Stromal cell of bone marrow (primary cell): ENCODE measurements around the gene C20orf141.
"Not testable (repeated sequence)": the region's sequence is repeated elsewhere in the genome, so short reads cannot be mapped to it uniquely, and the experiment has no call there.

Experiments
- DNase-seq: peaks from one replicate; pipeline ENCODE4 v3.0.0-alpha.2; 2012; ENCODE audit warnings: low read depth

Gene C20orf141

GRCh38 chr20:2799688-2800520 lies 14.9 kb upstream of the C20orf141 start:
- DNase-seq: no peak

DNA sequence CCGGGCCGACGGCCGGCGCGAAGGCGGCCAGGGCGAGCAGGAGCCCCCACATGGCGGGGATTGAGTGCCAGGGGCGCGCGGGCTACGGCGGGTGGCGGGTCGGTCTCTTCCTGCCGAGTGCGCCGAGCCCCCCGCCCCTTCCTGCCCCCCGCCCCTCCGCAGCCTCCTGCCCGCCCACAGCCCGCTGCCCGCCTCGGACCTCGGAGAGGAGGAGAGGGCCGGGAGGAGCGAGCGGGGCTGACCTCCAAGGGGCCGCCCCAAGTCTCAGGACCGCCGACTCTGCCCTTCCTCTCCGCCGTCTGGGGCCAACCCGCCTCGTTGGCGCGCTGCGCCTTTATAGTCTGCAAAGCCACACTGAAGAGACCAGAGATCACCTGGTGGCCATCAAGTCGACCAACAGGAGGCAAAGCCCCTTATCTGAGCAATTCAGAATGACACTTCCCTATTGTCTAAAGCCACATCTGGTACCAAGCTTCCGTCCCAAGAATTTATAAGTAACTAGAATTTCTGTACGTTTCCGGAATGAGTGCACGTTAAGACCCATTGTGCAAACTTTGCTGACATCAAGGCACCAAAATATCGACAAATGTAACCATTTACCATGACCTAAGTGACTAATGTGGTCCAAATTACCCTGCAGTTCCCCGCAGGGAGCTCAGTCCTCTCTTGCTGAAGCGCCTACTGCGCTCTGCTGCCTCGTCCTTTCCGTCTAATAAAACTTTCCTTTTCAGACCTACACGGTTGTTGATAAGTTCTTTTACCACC lies 14.1 kb upstream of the C20orf141 start, which contains the start of gene CPXM1:
Gene CPXM1, minus strand, starts transcription at position 107 of the 765 bp plus-strand sequence. Its CDS starts 55 bp downstream, at position 52.
- DNase-seq: no peak

- DNase-seq: no peak
Observed at GRCh38 chr20:2801286-2801728, 13.5 kb upstream of the C20orf141 start.

DNA sequence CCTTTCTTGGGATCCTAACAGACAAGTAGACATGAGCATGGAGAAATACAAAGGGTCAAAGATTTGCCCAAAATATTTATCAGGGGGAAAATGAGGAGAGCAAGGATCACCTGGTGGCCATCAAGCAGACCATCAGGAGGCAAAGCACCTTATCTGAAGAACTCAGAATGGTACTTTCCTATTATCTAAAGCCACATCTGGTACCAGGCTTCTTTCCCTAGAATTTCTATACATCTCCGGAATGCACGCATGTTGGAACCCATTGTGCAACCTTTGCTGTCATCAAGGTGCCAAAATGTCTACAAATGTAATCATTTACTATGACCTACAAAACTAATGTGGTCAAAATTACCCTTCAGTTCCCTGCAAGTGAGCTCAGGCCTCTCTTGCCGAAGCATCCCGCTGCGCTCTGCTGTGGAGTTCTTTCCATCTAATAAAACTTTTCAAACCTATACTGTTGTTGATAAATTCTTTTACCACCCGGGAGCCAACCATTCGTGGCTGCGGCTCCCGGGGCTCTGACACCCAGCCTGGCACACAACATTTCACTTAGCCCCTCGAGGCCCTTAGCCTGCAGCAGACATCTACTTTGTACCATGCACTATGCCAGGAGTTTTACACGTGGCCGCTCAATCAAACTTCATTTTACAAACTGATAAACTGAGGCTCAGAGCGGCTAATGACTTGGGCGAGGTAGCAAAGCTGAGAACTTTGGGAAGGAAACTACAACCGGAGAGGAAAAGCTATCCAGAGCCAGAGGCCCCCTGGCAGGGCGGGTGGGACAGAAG lies 10.6 kb upstream of the C20orf141 start:
- DNase-seq: no peak

- no peak for DNase-seq
Observed at GRCh38 chr20:2804852-2805688, 9.7 kb upstream of the C20orf141 start.

GRCh38 chr20:2805689-2806350 lies 9.0 kb upstream of the C20orf141 start:
- no peak for DNase-seq

GRCh38 chr20:2806351-2806701 lies 8.5 kb upstream of the C20orf141 start:
- DNase-seq: no peak

DNA sequence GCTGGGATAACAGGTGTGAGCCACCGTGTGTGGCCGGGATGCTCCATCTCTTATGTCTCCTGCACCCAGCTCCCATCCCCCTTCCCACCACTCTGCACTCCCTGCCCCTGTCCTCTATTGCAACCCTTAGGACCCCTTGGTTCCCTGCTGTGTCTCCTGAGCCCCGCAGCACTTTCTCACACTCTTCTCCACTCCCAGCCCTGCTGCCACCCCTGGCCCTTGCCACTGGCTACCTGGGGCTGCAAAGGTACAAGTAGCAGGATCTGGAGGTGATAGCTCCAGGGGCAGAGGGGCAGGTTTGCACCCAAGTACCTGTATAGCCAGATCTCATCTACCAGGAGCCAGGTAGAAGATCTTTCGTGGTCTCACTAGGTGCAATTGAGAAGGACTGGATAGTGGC lies 7.8 kb upstream of the C20orf141 start:
- DNase-seq: no peak

- DNase-seq: not testable (repeated sequence)
Observed at GRCh38 chr20:2807929-2808328, 6.9 kb upstream of the C20orf141 start.

DNA sequence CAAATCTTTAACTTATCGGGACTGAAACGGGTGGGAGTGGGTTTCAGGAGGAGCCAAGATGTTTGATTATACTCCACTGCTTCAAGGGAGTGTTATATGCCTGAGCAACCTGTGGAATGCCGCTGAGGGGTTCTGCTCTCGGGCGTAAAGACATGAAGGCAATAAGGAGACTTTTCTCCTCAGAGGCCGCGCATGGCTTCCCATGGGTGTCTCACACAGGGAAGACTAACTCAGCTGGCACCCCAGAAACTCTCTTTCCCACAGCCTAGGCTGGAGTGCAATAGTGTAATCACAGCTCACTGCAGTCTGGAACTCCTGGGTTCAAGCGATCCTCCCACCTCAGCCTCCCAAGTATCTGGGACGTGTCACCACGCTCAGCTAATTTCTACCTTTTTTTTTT lies 5.1 kb upstream of the C20orf141 start:
- no peak for DNase-seq

DNA sequence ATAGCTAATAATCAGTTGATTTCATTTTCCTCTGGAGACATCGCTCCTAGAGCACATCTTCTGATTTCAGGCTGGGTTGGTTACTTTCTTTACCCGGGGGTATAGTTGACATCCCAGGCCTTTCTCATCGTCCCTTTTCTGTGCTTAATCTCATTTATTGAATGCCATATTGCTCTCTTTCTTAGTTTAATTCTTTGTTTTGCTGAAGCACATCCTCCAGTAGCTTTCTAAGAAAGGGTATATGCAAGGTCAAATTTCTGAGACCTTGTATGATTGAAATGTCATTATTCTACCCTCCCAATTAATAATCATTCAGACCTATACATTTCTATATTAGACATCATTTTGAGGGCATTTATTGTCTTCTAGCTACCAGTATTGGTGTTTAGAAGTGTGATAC lies 2.6 kb upstream of the C20orf141 start:
- no peak for DNase-seq

- no peak for DNase-seq
Observed at GRCh38 chr20:2814076-2814475, 711 bp upstream of the C20orf141 start.

GRCh38 chr20:2815242-2815900 lies 584 bp downstream of the C20orf141 start:
- DNase-seq: no peak

GRCh38 chr20:2816030-2816582 lies 1.3 kb downstream of the C20orf141 start, which contains the start of gene TMEM239:
Gene TMEM239, plus strand, starts transcription at chr20:2816364. Its CDS starts 191 bp downstream, at chr20:2816555.
- no peak for DNase-seq

- DNase-seq: no peak
Observed at GRCh38 chr20:2816583-2817340, 2.0 kb downstream of the C20orf141 start.

DNA sequence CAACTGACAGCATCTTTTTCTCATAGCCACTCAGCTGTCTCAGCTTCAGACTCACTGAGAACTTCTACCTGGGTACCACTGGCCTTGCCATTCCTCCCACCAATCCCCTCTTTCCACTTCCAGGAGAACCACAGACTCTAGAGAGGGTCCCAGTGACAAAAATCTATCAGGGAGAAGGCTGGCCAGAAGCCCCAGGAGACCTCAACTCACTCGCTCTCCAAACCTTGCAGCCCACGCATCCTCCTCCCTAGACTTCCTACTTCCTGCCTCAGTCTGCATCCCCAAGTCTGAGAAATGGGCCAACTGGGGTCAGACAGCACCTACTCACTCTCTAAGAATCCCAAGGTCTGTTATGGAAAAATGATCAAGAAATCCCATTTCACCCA lies 2.5 kb downstream of the C20orf141 start:
- no peak for DNase-seq

DNA sequence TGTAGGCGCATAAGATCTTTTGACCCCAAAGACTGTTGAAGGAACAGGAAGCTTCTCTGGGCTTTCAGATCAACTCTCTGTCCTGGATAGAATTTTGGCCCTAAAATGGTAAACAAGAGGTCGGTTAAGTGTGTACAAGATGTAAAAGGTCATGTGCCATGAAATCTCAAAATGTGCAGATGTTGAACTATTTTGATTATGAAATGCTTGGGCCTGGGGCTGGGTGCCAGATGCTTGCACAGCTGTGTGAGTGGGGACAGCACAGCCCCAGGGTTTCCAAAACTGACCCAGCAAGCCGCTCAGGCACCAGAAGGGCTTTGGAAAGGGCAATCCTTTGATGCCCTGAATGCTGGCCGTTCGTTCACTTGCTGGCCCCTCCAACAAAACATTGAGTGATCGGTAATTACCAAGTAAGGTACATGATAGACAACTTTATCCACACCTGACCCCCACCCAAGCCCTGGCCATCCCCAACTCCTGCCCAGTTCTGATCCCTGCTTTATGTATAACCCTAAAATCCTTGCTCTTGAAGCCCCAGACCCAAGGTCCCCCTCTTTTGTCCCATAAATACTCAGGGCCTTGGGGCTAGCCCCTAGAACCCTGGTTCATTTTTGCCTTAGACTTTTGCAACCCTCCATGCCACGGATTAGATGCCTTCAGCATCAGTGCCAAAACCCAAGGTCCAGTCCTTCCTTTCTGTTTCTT lies 3.3 kb downstream of the C20orf141 start:
- no peak for DNase-seq

GRCh38 chr20:2820084-2820895 lies 5.5 kb downstream of the C20orf141 start:
- no peak for DNase-seq
